Measurements from ENCODE around the gene TLL1.

Gene TLL1

DNA sequence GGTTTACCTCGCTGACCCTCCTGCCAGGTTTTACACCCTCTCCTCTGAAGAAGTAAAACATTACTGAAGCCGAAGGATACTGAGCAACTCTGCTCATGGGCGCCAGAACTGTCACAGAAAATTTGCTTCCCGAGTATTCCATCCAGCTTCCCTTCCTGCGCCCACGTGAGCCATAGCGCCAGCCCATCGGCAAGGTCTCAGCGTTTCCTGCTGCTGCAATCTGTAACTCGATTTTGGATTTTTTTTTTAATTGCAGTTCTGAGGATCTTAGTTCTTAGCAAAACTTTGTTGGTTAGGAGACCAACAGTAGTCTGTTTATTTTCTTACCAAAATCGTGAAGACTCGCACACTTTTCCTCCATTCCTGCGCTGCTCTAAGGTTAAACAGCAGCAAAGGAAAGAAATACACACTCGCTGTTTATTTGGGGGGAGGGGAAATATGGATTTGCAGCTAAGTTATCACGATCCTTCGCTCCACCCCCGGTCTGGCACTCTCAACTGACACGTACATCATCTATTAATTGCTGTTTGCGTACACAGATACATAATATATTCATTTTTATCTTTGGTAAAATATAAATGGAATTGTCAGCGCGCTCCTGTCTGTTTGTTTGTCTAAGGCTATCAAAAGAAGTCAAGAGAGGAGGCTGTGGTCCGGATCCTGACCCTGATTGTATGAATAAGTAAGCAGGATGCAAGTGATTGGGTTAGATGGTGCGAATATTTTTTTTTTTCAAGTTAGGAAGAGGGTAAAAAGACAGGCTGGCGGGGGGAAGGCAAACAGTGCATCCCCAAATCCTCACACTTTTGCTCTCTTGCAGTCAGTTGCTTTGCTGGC is at the start of gene TLL1:
TSS of gene TLL1 (plus strand) at position 777 of the 837 bp plus-strand sequence. CDS start 668 bp downstream, outside the sequence.
- DNase-seq (ENCODE audit: low read depth): no peak

DNA sequence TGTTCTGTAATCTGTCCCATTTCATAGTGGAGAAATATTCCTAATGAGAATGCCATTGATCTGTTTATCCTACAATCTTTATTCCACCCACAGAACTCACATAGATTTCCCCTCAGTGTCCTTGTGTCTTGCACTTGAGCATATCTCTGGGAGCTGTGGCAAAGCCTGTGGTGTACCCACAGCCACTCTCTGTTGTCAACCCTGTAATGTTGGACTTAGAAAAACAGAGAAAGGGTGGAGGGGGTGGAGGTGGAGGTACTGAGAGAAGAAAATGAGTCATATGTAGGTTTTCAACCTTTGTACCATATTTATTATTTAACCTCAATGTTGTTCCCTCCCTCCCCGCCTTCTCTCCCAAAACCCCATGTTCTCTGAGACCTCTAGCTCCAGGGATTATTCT is 46.9 kb upstream of the TLL1 start:
- DNase-seq (ENCODE audit: low read depth): no peak

DNA sequence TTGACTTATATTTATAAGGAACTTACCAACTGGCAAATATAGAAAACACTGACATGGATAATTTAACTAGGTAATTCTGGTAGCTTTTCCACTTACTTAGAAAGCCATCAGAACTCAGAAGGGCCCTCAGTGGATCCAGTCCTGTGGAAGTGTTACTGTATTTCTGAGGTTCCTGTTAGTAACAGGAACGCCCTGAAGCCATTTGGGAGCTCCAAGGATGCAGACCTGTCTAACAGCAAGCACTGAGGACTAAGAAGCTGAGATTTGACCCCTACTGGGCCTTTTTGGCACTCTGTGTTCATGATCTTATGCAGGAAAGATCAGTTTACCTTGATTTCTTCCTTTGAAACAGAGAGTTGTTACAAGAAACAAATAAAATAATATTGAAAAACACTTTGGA is 46.0 kb upstream of the TLL1 start:
- DNase-seq (ENCODE audit: low read depth): no peak

DNA sequence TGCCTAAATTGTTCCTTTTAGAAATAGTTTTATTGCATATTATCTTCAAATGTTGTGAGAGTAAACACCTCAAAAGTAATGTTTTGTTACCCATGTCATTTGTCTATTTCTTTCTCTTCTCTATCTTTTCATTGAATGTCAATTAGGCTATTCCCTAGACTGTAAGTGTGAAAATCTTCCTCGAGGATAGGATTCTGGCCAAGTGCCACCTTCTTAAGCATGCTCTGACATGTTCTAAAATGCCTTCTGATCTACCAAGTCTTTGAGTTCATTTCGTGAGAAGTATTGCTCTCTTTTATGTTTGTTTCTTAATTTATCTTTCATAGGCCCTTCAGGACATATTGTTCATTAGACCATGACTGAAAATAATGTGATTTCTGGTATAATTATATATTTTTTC is 44.1 kb upstream of the TLL1 start:
- DNase-seq (ENCODE audit: low read depth): no peak

DNA sequence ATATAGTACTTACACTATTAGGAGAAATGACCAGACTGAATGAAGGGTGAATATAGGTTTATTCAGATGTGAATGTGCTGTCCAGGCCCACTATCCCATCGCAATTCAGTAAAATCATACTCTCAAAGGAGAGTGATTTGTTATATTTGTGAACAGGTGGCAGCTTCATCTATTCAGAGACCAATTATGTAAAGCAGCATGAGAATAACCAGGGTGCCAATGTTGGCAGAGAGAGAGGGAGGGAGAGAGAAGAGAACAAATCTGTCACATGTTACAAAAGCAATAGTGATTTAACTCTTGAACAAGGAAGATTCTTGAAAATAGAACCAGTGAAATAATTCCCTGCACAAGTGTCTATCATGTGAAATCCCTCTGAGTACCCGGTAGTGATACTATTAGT is 38.9 kb upstream of the TLL1 start:
- DNase-seq (ENCODE audit: low read depth): no peak

DNA sequence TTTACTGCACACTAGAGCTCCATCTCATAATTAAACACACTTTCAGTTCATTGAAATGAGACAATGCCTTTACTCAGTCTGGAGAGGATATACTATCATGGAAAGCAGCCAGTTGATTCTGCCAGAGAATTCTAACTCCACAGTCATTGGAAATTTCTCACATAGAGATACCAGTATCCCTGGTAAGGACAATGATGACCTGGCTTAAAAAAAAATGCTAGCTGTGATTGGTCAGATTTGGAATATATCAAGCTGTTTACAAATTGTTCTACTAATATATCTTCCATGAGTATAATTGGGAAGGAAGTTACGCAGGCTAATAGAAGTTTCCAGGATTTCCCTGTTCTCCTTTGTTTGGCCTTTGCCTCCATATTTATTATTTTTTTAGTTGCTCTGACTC is 34.5 kb upstream of the TLL1 start:
- no peak for DNase-seq (ENCODE audit: low read depth)

DNA sequence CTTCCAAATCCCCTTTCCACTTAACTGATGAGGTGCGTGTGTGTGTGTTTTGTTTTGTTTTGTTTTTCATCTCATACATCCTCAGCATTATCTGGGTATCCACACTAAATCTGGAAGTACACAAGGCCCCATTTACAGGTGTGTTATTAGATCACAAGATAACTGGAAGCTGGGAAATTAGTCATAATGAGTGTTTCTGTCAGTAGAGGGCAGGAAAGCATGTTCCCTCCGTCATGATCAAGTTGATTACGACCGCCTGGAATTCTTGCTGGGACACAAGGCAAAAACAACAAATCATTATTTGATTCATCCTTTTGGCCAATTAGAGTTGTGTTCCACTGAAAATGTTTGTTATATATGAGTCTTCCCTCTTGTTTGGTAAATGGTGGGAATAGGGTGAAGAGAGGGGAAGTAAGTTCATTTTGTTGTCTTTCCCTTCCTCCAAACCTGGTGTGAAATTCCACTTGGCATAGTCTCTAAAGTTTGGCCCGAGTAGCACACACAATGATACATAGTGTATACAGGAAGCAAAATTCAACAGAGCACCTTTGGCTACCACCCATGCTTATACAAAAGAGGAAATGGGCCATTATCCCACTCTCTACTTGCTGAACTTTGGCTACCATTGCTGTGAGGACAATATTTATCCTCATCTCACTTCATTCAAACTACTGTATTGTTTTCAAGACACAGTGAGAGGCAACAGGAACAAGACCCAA is 33.3 kb upstream of the TLL1 start:
- no peak for DNase-seq (ENCODE audit: low read depth)

DNA sequence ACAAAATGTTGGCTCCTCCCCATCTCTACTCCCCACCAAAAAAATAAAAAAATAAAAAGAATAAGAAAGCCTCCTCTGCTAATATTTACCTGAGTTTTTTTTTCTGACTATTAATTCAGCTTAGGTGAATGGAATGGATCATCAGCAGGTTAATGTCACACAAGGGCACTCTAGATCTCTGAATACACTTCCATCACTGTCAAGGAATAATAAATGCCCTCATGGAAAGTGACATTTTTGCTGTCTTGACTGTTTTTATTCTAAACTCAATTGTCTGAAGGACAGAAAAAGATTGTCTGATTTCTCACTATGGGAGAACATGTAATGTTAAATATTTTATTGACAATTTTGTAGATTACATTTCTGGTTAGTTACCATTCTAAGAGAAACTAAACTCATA is 30.4 kb upstream of the TLL1 start:
- no peak for DNase-seq (ENCODE audit: low read depth)

DNA sequence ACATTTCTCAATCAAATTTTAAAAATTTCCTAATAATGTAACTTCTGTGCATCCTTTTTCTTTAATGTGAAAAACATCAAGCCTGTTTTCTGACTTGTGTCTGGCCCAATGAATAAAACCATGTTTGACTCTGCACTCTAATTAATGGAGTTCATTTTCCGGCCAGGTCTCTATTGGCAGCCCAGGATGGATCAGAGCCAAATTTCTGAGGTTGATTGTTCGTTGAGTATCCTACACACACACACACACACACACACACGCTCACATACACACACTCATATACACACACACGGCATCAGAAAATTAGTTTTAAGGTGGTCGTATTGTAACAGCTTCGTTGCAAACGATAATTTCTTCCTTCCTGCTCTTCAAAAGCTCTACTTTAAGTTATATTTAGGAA is 28.9 kb upstream of the TLL1 start:
- DNase-seq (ENCODE audit: low read depth): no peak

DNA sequence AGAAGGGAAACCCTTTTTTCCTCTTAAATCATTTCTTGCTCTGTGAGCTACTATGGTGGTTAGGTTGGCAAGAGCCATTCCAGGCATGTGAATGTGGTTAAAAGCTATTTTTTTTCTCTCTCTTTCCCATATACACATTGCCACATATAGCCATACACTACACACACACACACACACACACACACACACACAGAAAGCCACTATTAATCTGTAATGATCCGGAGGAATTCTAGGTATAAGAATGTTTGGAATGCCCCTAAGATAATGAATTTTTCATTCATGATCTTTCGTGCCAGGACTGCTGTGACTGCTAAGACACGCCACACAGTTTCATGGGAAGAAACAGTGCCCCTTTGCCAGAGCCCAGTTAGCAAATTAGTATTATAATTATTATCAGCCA is 21.8 kb upstream of the TLL1 start:
- no peak for DNase-seq (ENCODE audit: low read depth)

DNA sequence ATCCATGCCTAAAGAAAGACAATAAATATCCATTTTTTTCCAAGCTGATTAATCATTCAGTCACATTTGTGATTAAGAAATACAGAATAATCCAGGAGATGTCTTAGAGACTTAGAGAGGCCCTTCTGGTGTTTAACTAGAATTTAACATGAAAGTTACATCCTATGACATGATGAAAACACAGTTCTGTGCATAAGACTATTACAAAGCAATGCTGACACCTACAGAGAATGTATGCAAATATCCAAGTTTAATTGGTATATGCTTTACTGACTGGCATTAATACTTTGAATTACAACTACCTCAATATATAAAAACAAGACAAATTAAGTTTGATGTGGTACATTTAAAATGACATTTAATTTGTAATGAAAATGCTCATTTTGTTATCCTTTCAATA is 17.8 kb upstream of the TLL1 start:
- DNase-seq (ENCODE audit: low read depth): no peak

DNA sequence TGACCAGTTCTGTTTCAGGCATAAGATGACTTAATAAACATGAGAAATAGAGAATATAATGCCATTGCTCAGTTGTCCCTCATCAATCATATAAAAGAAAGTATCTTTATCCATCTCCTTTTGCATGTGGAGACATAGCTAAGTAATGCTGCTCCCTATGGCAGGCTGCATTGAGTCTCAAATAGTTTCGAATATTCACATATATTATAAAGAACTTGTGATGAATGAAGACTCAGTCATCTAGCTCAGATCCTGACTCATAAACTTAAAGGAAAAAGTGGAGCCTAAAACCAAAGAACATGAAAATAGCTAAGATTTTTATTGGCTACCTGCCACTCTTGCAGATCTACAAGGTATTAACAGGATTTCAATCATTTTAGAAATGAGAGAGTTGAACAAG is 11.7 kb upstream of the TLL1 start:
- DNase-seq (ENCODE audit: low read depth): no peak

DNA sequence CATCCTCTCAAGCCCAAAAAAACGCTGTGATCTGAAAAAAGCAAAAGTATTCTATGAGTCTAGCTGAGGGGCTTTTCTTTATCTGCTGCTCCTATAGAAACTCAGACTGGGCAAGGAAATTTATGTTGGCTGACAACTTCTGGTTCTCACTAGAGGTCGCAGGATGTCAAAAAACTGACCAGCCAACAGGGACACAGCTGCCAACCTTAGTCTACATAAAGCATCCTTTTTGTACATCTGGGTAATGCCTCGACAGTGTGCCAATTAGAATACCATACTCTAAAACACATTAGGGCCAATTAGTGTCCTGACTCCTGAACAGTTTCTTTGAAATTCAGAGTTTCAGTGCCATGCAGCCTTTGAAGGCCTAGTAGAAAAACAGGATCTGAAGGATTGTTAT is 8.8 kb upstream of the TLL1 start:
- DNase-seq (ENCODE audit: low read depth): no peak

DNA sequence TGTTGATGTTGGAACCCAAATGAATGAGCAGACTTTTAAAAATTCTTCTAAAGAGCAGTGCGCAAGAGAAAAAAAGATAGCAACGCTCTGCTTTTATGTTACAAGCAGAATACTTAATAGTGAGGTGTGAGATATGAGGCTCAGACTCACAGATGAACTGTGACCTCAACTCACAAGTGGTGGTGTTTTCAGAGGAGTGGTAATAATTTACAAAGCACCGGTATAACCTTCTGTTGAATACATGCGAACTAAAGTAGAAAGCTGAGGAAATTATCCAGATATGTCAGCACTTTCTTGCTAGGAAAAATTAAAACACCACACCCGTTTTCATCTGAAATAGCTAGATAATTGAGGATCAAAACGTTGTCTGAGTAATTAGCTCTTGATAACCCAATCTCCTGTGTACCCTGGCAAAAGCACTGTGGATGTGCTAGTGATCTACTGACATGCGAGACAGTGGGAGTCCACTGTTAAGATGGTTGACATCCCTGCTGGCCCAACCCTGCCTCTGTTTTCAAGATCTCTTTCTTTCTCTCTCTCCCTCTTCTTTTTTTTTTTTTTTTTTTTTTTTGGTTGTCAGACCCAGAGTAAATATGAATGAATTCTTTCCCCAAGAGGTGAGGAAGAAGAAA is 6.9 kb upstream of the TLL1 start:
- DNase-seq (ENCODE audit: low read depth): no peak

DNA sequence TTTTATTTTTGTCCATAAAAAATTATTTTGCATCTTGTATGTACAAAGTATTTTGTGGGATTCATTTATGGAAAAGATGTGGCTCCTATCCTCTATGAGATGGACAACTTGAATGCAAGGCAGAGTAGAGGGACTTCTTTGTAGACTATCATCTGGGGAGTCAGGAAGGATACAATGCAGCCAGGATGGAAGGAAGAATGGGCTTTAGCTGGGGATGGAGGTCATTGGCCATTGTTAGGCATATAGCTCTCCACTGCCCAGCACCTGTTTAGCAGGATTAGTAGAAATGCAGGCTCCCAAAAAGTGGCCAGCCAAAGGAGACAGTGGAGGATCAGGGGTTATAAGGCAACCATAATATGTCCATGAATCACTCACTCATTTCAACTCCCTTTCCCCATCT is 5.1 kb upstream of the TLL1 start:
- DNase-seq (ENCODE audit: low read depth): no peak

DNA sequence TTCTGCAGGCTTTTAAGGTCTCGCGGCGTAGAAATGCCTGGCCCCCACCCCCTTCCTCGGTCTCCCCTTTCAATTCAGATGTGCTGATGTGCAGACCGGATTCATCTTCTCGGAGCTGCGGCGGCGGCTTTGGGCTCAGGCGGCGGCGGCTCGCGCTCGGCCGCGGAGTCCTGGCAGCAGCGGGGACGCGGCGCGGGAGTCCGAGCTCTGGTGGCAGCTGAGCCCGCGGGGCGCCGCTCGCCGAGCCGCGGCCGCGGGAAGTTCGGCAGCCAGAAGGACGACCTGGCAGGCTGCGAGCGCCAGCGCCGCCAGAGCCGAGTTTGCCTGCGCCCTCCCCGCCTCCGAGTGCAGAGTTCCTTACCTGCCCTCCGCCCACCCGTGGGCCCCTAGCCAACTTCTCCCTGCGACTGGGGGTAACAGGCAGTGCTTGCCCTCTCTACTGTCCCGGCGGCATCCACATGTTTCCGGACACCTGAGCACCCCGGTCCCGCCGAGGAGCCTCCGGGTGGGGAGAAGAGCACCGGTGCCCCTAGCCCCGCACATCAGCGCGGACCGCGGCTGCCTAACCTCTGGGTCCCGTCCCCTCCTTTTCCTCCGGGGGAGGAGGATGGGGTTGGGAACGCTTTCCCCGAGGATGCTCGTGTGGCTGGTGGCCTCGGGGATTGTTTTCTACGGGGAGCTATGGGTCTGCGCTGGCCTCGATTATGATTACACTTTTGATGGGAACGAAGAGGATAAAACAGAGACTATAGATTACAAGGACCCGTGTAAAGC is 448 bp downstream of the TLL1 start:
- no peak for DNase-seq (ENCODE audit: low read depth)

DNA sequence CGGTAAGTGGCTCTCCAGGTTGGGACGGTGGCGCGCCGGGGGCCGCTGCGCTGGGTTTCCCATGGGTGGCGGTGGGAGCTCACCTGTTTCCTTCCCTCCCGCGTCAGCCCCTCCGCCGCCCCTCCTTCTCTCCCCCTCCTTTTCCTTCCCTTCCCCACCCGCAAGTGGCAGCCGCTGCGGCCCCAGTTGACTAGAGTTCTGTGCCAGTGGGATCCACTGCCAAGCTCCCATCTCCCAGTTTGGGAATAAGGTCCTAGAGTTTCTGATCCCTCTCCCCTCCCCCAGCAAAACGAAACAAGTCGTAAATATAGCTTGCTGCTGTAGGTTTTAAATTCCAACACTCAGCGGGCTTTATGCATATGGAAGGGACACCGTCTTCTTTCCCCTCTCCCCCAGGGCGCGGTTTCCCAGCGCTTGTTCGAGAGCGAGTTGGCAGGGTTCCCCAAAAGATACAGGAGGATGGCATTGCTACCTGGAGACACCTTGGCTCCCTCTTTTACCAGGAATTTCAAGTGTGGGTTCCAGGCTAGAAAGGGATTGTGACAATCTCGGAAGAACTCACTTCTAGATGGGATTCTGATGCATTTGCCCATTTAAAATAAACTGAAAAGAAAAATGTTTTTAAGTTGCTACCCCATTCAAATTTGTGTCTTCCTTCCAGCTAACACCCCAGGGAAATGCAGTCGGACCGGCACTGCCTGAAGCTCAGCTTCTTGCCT is 1.2 kb downstream of the TLL1 start:
- DNase-seq (ENCODE audit: low read depth): no peak

DNA sequence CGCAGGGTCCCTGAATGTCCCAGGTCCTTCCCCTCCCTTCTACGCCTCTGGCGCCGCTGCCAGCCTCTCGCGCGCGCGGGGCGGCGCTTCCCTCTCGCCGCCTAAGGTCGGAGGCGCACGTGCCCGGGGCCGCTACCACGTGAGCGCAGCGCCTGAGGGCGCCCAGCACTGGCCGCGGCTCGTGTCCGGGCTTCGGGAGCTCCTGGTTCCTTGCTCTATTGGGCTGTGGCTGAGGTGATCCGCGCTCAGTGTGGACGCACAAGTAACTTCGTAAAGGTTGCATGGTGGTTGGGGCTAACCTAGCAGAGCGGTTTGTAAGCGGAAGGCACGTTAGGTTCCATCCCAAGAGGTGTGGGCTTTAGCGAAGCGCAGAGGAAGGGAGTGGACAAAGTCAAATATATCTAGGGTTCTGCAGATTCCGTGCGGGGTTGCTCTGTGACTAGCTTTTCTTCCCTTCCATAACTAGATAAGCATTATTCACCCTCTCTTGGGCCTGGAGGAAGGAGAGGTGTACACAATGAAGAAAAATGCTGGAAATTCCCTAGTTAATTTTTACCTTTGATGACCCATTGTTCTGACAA is 1.8 kb downstream of the TLL1 start:
- no peak for DNase-seq (ENCODE audit: low read depth)

DNA sequence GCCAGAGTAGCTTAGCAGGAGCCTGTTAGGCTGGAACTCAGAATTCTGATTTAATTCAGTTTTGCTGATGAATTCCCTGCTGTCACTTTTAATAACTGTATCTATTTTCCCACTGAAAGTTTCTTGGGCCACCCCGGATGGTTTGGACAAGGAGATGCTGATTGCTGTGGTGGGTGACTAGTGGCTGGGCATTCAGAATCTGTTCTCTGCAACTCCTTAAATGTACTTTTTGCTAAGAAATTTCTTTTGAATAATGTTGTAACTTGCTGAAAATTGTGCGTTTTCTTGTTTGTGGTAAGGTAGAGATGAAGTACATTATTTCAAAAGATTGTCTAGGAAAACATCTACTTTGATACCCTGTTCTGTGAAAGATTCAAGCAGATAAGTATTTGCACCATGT is 2.4 kb downstream of the TLL1 start:
- no peak for DNase-seq (ENCODE audit: low read depth)

DNA sequence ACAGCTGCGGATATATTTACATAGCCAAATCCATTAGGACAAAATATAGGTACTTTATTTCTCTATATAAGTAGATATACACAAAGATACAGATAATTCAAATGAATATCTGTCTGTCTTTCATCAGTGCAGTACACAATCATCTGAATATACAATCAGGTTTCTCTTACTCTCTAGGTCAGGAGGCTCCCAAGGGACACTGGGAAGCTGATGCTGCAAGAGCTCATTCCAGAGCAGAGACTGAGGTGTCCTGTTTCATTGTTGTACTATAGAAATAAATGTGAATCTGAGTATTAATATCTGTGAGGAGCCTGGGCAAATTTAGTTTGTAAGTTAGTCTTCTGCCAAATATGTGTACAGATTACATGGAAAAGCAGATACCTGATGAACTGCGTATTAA is 4.2 kb downstream of the TLL1 start:
- no peak for DNase-seq (ENCODE audit: low read depth)

DNA sequence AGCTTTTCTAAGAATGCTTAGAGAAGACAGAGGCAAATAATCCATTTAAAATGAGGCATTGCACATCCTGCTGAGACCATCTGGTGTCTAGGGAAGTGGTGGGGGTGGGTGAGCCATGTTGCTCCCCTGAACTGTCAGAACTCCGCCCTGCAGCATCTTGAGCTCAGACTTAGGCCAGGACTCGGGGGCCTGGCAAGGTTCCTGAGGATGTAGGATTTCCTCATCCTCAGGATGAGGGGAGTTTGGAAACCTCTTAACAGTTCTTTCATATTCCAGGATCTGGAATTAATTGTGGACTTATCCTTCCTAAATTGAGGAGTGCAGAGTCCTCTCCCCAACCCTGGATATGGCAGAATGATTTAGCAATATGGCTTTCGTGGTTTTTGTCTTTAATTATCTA is 6.6 kb downstream of the TLL1 start:
- no peak for DNase-seq (ENCODE audit: low read depth)

All from non-pigmented ciliary epithelial cell (primary cell).